HG02763 (cell line): ENCODE data around the gene CCDC175.
A peak's percentile ranks its signal among the peaks of the same experiment; 100 is the strongest.

Source experiments
- ATAC-seq: cut with Tn5 transposase; IDR thresholded peaks from one replicate; pipeline ENCODE4 v1.9.1; 2021; ENCODE audit warnings: mild to moderate bottlenecking, moderate library complexity; ENCODE audit not compliant: unreplicated experiment

CCDC175 gene

DNA sequence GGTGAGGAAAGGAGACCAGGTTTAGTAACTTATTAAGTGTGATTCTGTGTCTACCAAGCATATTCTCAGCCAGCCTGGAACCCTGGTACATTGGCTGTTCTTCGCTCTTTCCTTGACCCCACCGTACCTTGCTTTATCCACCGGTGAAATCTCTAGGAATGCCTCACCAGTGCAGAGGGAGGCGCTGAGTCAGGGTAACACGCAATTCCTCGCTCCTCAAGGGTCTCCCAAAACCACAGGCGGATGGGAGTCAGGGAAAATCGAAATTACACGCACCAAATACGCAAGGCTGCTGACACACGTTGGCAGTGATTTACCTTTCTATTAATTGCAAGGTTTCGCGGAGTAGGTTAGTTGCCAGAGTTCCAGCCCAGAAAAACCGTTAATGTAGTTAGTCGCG lies 93.2 kb downstream of the CCDC175 start:
- ATAC-seq = no peak

DNA sequence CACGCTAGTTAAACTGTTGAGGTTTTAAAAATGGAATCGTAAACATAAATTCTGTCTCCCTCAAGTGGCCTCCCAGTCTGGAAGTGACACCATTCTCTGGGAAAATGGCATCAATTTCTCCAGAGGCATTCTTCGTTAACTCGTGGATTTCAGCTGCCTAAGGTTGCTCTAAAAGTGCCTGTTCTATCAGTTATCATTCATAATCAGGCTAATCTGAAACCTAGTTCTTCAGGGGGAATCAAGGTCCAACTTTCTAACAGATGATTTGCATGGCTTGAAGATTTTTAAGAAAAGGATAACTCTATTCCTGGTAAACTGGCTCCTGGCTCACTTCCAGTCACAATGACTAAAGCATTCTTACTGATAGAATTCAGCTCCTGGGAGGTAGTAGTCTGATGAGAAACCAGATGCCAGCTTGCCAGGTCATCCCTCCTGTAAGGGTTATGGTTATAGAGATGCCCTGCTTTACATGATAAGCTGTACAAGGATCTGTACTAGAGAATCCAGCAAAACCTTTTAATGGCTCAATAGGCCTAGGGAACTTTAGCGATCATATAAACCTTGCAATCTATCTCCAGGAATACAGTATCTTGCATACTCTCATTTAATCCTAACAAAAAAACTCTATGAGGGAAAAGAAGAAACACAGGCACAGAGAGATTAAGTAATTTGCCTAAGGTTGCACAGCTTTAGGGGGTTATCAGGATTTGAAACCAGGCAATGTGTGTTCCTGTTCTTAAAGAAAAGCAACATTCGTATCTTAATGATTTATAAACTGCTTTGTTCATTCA lies 93.9 kb downstream of the CCDC175 start:
- no peak for ATAC-seq

DNA sequence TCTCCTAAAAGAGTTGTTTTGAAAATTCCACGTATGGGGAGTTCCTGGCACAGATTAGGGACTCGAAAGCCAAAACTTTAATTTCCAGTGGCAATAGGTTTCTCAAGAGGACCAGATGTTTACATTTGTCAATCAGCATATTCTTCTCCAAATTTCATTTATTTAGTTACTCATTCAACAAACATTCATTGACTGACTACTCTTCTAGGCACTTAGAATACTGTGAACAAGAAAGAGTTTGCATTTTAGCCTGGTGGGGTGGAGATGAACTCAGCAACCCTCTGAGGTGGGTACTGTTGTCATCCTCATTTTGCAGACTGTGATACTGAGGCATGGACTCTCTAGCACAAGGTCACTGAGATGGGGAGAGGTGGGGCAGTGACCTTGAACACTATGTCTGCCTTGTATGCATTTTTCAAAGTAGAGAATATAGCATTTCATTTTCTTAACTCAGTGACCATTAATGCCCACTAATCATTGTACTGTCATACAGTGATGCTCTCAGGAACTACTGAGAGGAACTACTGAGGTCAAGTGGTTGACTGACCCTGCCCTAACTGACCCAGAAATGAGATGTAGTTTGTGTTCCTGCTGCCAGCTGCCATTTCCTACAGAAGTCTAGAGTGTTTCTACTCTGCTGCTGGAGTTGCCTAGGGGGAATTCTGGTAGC lies 94.6 kb downstream of the CCDC175 start:
- ATAC-seq = no peak

DNA sequence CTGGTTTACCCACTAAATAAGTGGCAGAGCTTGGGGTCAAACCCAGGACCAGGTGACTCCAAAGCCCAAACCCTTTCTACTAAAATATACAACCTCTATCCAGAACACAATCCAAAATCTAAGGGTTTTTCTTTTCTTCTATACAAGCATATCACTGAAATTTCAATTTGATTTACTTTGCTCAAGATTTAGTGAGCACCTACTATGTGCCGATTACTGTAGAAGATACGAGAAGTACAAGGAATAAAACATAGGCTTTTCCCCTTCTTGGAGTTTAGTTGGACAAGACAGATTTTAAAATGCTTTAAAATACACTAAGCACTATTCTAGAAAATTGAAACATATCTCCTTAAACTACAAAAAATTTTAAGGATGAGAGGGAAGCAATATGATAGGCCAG lies 95.2 kb downstream of the CCDC175 start:
- ATAC-seq = no peak

DNA sequence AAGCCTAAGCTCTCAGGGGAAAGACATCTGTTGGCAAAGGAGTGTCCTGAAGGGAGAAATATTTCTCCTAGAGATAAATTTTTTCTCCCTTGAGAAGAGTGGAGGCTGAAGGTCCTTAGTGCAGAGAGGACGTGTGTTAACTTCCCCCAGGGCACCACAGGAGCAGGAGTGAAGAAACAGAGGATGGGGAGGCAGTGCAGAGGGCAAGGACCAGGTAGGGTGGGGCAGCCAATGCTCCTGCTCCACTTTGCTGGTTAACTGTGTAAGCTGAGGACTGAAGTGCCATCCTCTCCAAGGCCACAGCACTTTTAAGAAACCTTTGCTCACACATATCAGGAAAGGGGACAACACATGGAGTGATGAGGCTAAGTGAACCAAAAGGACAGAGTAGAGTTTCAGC lies 96.4 kb downstream of the CCDC175 start:
- no peak for ATAC-seq

DNA sequence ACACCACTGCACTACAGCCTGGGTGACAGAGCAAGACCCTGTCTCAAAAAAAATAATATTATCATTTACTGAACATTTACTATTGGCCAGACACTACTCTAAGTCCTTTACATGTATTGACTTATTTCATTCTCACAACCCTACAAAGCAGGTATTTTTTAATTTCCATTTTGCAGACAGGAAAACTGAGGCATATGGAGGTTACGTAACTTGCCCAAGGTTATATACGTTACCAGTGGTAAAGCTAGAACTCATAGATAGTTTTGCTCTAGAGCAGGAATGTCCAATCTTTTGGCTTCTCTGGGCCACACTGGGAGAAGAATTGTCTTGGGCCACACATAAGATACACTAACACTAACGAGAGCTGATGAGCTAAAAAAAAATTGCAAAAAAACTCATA lies 98.1 kb downstream of the CCDC175 start:
- no peak for ATAC-seq

DNA sequence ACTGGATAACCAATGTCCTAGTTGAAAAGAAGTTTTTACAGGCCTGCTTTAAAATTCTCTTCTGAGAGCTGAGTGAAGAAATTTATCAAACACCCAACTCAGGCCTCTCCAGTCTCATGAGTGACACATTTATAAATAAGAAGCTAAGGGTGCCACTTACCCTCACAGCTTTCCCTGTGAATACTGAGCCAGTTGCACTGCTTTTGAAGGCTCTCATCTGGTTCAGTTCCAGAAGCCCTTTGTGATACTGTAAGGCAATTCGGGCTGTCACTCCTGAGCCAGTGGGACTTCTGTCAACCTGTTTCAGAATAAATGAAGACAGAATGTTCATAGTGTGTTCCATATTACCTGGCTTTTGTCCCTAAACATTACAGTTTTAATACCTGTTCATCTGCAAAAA lies 100.9 kb downstream of the CCDC175 start:
- no peak for ATAC-seq

DNA sequence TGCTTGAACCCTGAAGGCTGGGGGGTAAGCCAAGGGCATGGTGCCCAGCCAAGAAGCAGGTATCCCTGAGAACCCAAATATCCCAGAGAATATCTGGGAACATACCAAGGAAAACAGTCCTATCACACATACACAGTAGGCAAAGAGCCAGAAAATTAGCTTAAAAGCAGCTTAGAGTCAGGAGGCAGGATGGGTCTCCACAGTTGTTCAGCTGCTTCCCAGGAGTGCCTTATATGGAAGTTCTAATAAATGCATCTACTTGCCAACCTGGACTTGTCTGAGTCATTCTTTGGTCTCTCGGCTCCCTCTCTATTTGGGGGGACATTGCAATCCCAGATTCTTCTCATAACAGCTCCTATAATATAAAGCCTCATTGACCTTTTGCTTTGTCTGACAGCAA lies 102.4 kb downstream of the CCDC175 start:
- no peak for ATAC-seq

DNA sequence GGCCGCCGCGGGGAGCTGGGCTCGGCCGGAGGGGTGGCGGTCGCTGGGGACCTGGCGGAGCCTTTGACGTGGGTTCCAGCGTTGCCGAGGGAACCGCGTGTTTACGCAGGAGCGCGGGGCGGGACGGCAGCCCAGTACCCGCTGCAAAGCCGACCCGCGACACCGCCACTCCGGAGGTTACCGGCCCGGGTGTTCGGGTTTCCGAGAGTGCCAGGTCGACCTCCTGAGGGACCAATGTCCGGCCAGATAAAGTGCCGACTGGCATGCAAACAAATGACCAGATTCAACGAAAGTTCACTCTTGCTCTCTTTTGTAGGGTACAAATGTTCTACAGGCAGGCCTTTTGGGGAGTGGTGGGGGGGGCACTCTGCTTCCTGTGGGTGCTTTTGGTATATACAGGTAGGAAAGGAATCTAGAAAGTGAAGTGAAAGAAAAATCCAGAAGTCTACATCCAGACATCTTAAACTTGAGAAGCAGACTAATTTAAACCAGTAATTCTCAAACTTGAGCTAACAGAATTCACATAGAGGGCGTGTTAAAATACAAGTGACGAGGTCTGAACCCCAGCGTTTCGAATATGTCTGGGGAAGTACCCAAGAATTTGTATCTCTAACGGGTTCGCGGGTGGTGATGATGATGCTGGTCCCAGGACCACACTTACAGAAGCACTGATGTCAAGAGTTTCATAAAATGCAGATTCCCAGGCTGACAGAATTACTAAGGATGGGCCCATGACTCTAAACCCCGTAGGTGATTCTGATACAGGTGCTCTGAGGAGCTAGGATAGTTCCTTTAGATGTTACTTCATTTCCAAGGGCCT lies 111.1 kb downstream of the CCDC175 start, which contains the start of gene GPR135:
Gene GPR135 (minus strand): TSS at position 65 of the 820 bp plus-strand sequence. CDS start 154 bp downstream, outside the sequence.
- ATAC-seq = no peak

DNA sequence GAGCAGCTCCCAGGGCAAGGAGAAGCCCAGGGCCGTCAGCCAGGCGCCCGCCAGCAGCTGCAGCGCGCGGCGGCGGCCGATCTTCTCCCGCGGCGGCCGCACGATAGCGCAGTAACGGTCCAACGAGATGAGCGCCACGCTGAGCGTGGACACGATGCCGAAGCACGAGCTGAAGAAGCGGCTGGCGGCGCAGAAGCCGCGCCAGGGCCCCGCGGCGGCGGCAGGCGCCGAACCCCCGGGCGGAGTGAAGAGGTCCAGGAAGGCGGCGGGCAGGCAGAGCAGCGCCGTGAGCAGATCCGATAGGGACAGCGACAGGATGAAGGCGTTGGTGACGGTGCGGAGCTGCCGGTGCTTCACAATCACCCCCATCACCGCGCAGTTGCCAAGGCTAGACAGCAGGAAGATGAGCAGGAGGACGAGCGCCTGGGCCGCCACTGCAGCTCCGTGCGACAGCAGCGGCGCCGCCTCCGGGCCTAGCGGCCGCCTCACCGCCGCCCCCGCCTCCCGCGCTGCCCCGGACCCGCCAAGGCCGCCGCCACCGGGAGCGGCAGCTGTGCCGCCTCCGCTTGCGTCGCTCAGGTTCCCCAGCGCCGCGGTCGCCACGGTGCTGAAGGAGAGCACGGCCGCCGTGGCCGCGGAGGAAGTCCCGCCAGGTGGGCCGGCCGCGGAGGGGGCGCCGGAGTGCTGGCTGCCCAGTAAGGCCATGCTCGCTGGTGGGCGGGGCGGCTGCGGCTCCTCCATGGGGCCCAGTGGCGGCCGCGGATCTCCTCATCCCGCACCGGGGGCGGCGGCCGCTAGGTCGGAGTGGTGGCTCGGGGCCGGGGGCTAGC lies 111.9 kb downstream of the CCDC175 start:
- ATAC-seq = peak; percentile 76

DNA sequence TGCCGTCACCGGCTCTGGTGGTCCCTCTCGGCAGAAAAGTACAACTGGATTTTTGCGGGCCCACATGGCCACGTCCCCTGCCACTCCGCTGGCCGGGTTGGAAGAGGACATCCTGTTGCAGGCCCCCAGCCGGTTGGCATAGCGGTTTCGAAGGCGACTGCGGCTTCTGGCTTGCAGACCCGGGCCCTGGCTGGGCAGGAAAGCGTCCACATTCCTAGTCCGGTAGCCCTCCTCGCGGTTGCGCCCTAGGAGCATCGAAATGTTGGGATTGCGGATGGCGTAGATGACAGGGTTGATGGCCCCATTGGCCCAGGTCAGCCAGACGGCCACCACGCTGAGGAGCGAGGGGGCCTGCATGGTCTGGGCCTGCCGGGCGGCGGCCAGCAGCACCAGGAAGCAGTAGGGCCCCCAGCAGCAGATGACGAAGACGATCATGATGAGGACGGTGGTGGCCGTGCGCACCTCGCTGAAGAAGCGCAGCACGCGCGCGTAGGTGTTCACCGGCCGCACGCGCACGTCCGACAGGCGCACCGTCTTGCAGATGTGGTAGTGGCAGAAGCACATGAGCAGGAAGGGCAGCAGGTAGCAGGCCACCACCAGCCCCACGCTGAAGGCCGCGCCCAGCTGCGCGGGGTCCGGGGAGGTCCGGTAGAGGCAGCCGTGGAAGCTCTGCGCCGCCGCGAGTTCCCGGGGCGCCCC lies 112.7 kb downstream of the CCDC175 start:
- peak; percentile 2 for ATAC-seq

DNA sequence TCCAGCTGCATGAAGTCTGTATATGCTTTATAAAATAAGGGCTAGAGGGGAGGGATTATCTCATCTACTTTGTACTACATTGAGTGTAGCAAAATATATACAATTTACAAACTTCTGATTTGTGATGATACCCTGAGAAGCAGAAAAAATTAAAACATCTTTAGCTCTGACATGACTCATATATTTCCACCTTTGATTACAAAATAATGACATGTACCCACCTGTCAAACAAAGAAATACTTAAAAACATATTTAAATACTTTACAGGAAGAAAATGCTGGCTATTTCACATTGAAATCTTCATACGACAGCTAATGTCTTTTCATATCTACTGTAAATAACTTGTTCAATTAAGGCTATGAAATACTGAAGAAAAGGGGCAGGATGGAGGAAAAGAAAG lies 114.7 kb downstream of the CCDC175 start:
- no peak for ATAC-seq

DNA sequence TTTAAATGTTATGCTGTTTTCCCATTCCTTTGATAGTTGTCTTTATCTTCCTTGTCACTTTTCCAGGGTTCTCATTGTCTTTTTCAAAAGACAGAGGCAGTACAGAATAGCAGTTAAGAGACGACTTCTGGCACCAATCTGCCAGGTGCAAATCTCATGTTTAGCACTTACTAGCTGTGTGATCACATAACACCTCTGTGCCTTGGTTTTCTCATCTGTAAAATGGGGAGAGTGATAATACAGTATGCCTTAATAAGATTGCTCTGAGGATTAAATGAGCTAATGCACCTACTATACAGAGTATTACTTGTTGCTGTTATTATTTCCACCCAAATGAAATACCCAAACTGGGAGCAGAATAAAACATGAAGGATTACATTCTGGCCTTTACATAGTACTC lies 116.2 kb downstream of the CCDC175 start:
- ATAC-seq = no peak

DNA sequence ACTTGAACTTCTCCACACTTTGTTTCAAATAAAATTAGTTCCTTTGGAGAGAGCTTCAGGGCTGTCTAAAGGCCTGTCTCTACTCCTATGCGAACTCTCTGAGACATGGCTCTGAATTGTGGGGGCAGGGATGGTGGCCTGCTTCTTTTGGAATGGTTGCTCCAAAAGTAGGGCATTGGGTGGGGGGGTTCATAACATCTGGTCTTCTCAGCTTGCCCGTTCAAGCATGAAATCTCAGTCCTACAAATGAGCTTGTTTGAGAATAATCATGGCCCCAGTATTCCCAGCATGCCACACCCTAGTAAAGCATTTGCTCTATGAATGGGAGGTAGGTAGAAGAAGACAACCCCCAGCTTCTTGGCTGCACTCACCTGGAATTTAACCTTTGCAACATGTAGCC lies 118.1 kb downstream of the CCDC175 start:
- ATAC-seq = no peak

DNA sequence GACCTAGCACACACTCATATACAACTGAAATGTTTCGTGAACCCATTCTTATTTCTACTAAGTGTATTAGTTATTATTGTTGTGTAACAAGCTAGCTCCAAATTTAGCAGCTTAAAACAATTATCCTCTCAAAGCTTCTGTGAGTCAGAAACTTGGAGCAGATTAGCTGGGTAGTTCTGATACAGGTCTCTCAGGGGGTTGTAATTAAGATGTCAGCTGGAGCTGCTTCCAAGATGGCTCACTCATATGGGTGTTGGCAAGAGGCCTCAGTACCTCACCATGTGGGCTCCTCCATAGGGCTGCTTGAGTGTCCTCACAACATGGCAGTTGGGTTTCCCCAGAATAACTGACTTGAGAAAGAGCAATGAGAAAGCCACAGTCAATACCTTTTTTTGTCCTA lies 121.2 kb downstream of the CCDC175 start:
- ATAC-seq = no peak
